Hematopoietic multipotent progenitor cell treated with erythropoietin and hydrocortisone succinate and interleukin-3 and kit ligand, for 15 days (in vitro differentiated cells): ENCODE data around the gene CHMP5.

Experiments
- DNase-seq: peaks from one replicate; pipeline ENCODE4 v3.0.0-alpha.2; 2015; ENCODE audit warnings: low spot score

CHMP5 gene

GRCh38 chr9:33318225-33318624 lies 53.4 kb downstream of the CHMP5 start:
- DNase-seq = no peak

DNA sequence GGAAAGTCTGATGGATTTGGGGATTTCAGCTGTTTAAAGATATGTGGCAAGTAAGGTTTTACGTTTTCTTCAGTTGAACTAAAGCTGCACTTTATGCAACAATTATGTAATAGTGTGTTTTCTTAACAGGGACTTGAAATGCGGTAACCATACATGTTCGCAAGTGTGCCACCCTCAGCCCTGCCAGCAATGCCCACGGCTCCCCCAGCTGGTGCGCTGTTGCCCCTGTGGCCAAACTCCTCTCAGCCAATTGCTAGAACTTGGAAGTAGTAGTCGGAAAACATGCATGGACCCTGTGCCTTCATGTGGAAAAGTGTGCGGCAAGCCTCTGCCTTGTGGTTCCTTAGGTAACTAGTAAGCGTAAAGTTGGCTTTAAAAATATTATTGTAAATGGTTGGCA lies 53.9 kb downstream of the CHMP5 start:
- no peak for DNase-seq

DNA sequence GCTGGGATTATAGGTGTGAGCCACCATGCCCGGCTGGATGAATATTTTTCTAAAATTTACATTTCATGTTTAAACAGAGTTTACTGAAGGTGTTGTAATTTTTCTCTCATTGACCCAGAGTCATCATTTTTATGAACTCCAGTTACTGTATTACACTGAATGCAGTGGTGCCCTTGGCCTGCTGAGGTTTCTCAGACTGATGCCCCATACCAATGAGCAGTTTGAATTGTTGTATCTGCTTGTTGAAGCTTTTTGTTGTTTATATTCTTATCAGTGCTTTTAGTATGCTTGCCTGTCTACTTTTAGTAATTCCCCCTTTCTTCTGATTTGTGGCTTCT lies 55.4 kb downstream of the CHMP5 start:
- no peak for DNase-seq

DNA sequence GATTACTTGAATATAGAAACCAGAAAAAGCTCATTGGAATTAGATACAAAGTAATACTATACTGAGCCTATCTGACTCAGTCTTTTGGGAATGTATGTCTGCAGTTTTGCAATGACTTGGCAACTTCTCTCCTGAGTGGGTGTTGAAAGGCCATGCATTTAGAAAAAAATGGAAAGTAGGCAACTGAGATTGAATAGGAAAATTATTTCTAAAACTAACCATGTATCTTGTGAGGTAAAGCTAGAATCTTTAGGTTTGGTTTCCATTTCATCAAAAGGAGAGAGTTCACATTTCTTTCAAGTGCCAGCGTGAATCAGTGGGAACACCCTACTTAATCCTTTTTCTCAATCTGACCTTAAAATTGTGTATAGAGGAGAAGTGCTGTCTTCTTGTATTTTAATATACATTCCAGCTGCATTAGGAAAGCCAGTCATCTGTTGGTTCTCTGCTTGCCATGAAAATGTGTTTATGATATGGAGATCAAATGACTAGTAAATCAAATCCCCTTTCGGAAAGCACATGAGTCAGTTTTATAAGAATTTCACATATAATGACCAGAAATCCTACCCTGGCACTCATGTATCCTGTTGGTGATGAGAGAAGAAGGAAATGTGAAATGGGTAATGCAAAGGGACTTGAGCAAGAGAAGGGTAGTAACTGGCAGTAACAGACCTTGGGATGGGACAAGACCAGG lies 55.9 kb downstream of the CHMP5 start:
- no peak for DNase-seq

- DNase-seq = no peak
Measured at GRCh38 chr9:33329117-33329563, 64.3 kb downstream of the CHMP5 start.

DNA sequence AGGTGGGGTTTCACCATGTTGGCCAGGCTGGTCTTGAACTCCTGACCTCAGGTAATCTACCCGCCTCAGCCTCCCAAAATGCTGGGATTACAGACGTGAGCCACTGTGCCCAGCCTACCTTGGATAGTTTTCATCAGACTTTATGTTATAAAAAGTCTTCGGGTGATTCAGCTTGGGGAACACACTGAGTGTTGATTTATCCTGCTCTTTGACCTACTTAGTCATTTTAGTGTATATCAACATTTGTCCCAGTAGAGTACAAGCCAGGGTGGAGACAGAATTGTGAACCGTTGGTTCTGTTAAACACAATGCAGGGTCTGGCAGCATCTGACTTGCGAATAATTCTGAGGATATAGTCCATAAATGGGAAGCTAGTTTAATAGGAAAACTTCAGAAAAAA lies 65.1 kb downstream of the CHMP5 start:
- DNase-seq = no peak

DNA sequence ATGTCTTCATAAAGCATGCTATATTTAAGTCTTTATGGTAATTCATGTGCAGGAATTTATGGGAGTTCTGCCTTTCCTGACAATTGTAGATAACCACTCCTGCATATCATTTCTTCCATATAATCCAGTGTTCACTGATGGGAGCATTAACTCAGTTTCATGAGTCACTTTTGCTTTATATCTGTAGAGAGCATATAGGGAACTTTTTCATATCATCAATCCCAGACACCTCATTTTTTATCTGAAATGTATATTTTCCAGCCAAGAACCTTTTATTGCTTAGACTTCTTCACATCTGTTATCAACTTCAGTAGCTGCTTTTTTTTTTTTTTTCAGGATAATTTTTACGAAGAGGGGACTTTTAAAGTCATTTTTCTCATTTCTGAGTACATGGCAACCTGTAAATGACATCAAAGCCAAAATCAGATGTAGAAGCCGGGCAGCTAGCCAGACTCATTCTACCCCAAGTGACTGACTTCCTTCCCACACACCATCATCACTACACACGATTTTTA lies 66.6 kb downstream of the CHMP5 start:
- DNase-seq = peak; percentile 78
